ENCODE results near the gene PRIM1.
"Not testable (repeated sequence)": the region's sequence is repeated elsewhere in the genome, so short reads cannot be mapped to it uniquely, and the experiment has no call there.

PRIM1 gene

DNA sequence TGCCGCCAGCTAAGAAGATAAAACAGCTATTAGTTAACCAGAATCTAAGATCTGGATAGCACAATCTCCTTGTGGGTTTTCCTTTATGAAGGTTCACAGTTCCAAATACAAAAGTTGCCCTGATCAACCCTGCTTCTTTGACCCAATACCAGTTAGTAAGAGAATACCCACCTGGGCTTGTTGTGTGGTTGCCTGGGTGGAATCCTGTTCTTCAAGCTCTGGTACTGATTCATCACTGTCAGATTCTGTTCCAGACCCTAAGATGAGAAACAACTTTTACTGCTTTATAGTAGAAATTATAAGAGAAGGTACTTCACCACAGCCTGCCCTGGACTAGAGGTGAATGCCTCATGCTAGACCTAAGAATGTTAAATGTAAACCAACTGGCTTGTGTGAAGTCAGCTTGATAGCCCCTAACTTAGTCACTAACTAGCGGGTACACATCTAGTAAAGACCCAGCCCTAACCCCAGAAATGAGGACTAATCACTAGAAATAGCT, 37.6 kb downstream of the PRIM1 start:
- no peak for ATAC-seq
- TF ChIP-seq ZFP3 (CRISPR knock-in tag; IDR thresholded peaks at IDR 0.05) (no peak), ZFP30 (CRISPR knock-in tag; IDR thresholded peaks at IDR 0.05) (no peak), OSR1 (CRISPR knock-in tag; IDR thresholded peaks at IDR 0.05) (no peak), GLIS3 (CRISPR knock-in tag; IDR thresholded peaks at IDR 0.05) (no peak), ARNTL (CRISPR knock-in tag; IDR thresholded peaks at IDR 0.05; ENCODE audit: borderline replicate concordance, low read depth) (no peak), CSDC2 (CRISPR knock-in tag; IDR thresholded peaks at IDR 0.05) (no peak), ZNF70 (CRISPR knock-in tag; IDR thresholded peaks at IDR 0.05) (no peak), TCF4 (CRISPR knock-in tag; IDR thresholded peaks at IDR 0.05; ENCODE audit: borderline replicate concordance) (no peak), ESRRG (CRISPR knock-in tag; IDR thresholded peaks at IDR 0.05) (no peak), ZNF565 (CRISPR knock-in tag; conservative IDR thresholded peaks at IDR 0.05; ENCODE audit: low read depth) (no peak), TOX (CRISPR knock-in tag; IDR thresholded peaks at IDR 0.05; ENCODE audit: borderline replicate concordance) (no peak), PPARA (CRISPR knock-in tag; IDR thresholded peaks at IDR 0.05; ENCODE audit: borderline replicate concordance) (no peak), ZNF8 (CRISPR knock-in tag; IDR thresholded peaks at IDR 0.05) (no peak), ISL1 (CRISPR knock-in tag; IDR thresholded peaks at IDR 0.05) (no peak), RARB (CRISPR knock-in tag; IDR thresholded peaks at IDR 0.05) (no peak), ZC3H10 (CRISPR knock-in tag; IDR thresholded peaks at IDR 0.05) (no peak)
- TF ChIP-seq, protein P1, sequence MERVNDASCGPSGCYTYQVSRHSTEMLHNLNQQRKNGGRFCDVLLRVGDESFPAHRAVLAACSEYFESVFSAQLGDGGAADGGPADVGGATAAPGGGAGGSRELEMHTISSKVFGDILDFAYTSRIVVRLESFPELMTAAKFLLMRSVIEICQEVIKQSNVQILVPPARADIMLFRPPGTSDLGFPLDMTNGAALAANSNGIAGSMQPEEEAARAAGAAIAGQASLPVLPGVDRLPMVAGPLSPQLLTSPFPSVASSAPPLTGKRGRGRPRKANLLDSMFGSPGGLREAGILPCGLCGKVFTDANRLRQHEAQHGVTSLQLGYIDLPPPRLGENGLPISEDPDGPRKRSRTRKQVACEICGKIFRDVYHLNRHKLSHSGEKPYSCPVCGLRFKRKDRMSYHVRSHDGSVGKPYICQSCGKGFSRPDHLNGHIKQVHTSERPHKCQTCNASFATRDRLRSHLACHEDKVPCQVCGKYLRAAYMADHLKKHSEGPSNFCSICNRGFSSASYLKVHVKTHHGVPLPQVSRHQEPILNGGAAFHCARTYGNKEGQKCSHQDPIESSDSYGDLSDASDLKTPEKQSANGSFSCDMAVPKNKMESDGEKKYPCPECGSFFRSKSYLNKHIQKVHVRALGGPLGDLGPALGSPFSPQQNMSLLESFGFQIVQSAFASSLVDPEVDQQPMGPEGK (CRISPR knock-in tag; IDR thresholded peaks at IDR 0.05; ENCODE audit: borderline replicate concordance): no peak
- TF ChIP-seq, protein P2, sequence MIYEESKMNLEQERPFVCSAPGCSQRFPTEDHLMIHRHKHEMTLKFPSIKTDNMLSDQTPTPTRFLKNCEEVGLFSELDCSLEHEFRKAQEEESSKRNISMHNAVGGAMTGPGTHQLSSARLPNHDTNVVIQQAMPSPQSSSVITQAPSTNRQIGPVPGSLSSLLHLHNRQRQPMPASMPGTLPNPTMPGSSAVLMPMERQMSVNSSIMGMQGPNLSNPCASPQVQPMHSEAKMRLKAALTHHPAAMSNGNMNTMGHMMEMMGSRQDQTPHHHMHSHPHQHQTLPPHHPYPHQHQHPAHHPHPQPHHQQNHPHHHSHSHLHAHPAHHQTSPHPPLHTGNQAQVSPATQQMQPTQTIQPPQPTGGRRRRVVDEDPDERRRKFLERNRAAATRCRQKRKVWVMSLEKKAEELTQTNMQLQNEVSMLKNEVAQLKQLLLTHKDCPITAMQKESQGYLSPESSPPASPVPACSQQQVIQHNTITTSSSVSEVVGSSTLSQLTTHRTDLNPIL (CRISPR knock-in tag; IDR thresholded peaks at IDR 0.05; ENCODE audit: low read depth): no peak
- TF ChIP-seq, protein P3, sequence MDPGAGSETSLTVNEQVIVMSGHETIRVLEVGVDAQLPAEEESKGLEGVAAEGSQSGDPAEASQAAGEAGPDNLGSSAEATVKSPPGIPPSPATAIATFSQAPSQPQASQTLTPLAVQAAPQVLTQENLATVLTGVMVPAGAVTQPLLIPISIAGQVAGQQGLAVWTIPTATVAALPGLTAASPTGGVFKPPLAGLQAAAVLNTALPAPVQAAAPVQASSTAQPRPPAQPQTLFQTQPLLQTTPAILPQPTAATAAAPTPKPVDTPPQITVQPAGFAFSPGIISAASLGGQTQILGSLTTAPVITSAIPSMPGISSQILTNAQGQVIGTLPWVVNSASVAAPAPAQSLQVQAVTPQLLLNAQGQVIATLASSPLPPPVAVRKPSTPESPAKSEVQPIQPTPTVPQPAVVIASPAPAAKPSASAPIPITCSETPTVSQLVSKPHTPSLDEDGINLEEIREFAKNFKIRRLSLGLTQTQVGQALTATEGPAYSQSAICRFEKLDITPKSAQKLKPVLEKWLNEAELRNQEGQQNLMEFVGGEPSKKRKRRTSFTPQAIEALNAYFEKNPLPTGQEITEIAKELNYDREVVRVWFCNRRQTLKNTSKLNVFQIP (CRISPR knock-in tag; IDR thresholded peaks at IDR 0.05; ENCODE audit: borderline replicate concordance, low read depth): no peak

DNA sequence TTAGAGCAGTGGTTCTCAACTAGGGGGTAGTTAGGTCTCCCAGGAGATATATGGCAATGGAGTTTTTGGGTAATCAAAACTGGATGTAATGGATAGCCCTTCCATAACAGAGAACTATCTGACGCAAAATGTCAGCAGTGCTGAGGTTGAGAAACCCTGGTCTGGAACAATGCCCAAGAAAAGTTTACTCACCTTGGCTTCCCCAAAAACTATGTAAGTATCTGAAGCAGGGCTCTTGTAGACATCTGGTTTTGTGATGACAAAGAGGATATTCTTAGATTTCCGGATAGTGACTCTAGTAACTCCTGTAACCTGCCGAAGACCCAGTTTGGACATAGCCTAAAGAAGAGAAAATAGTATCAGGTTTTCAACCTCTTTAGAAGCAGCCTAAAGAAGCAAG, 38.8 kb downstream of the PRIM1 start:
- TF ChIP-seq OSR1 (CRISPR knock-in tag; IDR thresholded peaks at IDR 0.05): no peak
- no peak for TF ChIP-seq PPARA (CRISPR knock-in tag; IDR thresholded peaks at IDR 0.05; ENCODE audit: borderline replicate concordance)
- no peak for TF ChIP-seq RARB (CRISPR knock-in tag; IDR thresholded peaks at IDR 0.05)
- TF ChIP-seq, protein P4, sequence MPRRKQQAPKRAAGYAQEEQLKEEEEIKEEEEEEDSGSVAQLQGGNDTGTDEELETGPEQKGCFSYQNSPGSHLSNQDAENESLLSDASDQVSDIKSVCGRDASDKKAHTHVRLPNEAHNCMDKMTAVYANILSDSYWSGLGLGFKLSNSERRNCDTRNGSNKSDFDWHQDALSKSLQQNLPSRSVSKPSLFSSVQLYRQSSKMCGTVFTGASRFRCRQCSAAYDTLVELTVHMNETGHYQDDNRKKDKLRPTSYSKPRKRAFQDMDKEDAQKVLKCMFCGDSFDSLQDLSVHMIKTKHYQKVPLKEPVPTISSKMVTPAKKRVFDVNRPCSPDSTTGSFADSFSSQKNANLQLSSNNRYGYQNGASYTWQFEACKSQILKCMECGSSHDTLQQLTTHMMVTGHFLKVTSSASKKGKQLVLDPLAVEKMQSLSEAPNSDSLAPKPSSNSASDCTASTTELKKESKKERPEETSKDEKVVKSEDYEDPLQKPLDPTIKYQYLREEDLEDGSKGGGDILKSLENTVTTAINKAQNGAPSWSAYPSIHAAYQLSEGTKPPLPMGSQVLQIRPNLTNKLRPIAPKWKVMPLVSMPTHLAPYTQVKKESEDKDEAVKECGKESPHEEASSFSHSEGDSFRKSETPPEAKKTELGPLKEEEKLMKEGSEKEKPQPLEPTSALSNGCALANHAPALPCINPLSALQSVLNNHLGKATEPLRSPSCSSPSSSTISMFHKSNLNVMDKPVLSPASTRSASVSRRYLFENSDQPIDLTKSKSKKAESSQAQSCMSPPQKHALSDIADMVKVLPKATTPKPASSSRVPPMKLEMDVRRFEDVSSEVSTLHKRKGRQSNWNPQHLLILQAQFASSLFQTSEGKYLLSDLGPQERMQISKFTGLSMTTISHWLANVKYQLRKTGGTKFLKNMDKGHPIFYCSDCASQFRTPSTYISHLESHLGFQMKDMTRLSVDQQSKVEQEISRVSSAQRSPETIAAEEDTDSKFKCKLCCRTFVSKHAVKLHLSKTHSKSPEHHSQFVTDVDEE (CRISPR knock-in tag; IDR thresholded peaks at IDR 0.05): no peak
- no peak for TF ChIP-seq ZFP30 (CRISPR knock-in tag; IDR thresholded peaks at IDR 0.05)
- ATAC-seq: no peak

DNA sequence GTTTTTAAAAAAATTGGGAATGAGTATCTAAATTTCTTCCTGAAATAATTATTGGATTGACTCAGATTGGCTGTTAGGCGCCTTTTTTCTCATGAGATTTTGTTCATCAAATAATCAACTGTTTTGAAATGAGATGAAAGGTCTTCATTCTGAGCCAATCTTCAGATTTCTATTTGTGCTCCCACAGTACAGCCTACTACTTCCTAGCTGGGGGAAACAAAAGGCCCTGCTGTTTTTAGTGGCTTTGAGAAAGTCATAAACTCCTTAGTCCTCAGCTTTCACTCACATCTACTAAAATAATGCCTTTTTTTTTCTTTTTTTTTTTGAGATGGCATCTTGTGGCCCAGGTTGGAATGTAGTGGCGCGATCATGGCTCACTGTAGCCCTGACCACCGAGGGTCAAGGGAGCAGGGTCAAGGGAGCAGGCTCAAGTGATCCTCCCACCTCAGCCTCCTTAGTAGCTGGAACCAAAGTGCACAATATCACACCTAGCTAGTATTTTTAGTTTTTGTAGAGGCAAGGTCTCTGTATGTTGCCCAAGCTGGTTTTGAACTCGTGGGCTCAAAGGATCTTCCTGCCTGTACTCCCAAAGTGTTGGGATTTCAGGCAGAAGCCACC, 42.3 kb downstream of the PRIM1 start:
- TF ChIP-seq ZNF565 (CRISPR knock-in tag; conservative IDR thresholded peaks at IDR 0.05; ENCODE audit: low read depth) (no peak), SNAI2 (CRISPR knock-in tag; IDR thresholded peaks at IDR 0.05) (no peak), RARB (CRISPR knock-in tag; IDR thresholded peaks at IDR 0.05) (no peak), GLIS3 (CRISPR knock-in tag; IDR thresholded peaks at IDR 0.05) (no peak), ARNTL (CRISPR knock-in tag; IDR thresholded peaks at IDR 0.05; ENCODE audit: borderline replicate concordance, low read depth) (no peak), TCF4 (CRISPR knock-in tag; IDR thresholded peaks at IDR 0.05; ENCODE audit: borderline replicate concordance) (no peak), ESRRG (CRISPR knock-in tag; IDR thresholded peaks at IDR 0.05) (no peak), TOX (CRISPR knock-in tag; IDR thresholded peaks at IDR 0.05; ENCODE audit: borderline replicate concordance) (no peak)
- TF ChIP-seq, protein P3 (CRISPR knock-in tag; IDR thresholded peaks at IDR 0.05; ENCODE audit: borderline replicate concordance, low read depth): no peak
- TF ChIP-seq, protein P2 (CRISPR knock-in tag; IDR thresholded peaks at IDR 0.05; ENCODE audit: low read depth): no peak
- TF ChIP-seq, protein P4 (CRISPR knock-in tag; IDR thresholded peaks at IDR 0.05): no peak
- peak; percentile 53 for ATAC-seq

DNA sequence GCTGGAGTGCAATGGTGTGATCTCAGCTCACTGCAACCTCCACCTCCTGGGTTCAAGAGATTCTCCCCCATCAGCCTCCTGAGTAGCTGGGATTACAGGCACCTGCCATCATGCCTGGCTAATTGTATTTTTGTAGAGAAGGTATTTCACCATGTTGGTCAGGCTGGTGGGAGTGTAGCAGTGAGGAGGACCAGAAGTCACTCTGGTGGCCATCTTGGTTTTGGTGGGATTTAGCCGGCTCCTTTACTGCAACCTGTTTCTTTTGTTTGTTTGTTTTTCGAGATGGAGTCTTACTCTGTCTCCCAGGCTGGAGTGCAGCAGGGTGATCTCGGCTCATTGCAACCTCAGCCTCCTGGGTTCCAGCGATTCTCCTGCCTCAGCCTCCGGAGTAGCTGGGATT, 47.6 kb downstream of the PRIM1 start:
- ATAC-seq: not testable (repeated sequence)
